ACC112 (cell line): ENCODE measurements around the gene INPP5E.
"Not testable (repeated sequence)": the region's sequence is repeated elsewhere in the genome, so short reads cannot be mapped to it uniquely, and the experiment has no call there.

Source experiments
- H2AFZ ChIP-seq: fragments of 200-600 bp; sonication (generic); one replicate; pipeline ENCODE4 v1.6.0; 2017; ENCODE audit warnings: antibody characterized with exemption, low read length; ENCODE audit not compliant: unreplicated experiment
- H3K27ac ChIP-seq: fragments of 200-600 bp; sonication (generic); 2 replicates; pipeline ENCODE4 v1.5.1; 2014; ENCODE audit warnings: low read depth, mild to moderate bottlenecking, antibody characterized with exemption, low read length, moderate library complexity
- H3K27me3 ChIP-seq: fragments of 200-600 bp; sonication (generic); 2 replicates; pipeline ENCODE4 v1.6.1; 2014; ENCODE audit warnings: mild to moderate bottlenecking, antibody characterized with exemption, low read length, moderate library complexity, mixed read lengths; ENCODE audit not compliant: insufficient read depth
- H3K36me3 ChIP-seq: fragments of 200-600 bp; sonication (generic); 2 replicates; pipeline ENCODE4 v1.6.1; 2016; ENCODE audit warnings: mild to moderate bottlenecking, antibody characterized with exemption, low read length, moderate library complexity, mixed read lengths; ENCODE audit not compliant: insufficient read depth
- H3K4me1 ChIP-seq: fragments of 200-600 bp; sonication (generic); one replicate; pipeline ENCODE4 v1.6.1; 2016; ENCODE audit warnings: low read length, mixed read lengths; ENCODE audit not compliant: insufficient read depth, unreplicated experiment, control insufficient read depth
- H3K4me3 ChIP-seq: fragments of 200-600 bp; sonication (generic); 2 replicates; pipeline ENCODE4 v1.5.1; 2014; ENCODE audit warnings: mild to moderate bottlenecking, low read depth, low read length
- H3K79me2 ChIP-seq: fragments of 200-600 bp; sonication (generic); one replicate; pipeline ENCODE4 v1.6.0; 2016; ENCODE audit warnings: low read length; ENCODE audit not compliant: control insufficient read depth, unreplicated experiment, insufficient read depth

Gene INPP5E

DNA sequence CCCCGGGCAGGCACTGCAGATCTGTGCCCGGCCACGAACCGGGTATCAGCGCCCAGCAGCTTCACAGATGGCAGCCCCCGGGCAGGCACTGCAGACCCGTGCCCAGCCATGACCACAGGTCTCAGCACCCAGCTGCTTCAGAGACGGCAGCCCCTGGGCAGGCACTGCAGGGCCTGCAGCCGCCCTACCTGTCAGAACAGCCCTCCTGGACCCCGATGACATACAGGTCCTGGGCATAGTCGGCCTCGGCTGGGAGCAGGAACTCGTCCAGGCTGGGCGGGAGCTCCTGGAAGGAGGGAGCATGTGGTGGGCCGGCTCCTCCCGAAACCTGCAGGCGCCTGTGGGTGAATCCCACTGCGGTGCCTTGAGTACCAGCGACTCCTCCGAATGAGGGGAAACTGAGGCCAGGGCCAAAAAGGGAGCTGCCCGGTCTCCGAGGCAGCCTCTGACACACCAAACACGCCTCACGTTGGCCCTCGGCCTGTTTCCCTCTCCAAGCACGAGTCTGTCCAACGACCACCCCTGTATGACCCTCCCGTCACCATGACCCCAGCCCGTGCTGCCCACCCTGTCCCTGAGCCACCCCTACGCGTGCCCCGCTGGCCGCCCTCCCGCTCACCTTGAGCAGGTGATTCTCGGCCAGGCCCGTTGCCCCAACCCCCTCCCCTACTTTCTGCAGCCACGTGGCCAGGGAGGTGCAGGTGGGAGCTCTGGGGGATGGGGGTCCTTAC, 5.6 kb downstream of the INPP5E start:
- Histone ChIP-seq H3K4me3 (no peak overlapping the region), H3K79me2 (peaks cover 40% of the 10 kb centered on the region), H3K27me3 (no peaks in the 10 kb centered on the region), H2AFZ (no peak overlapping the region), H3K4me1 (peaks cover 13% of the 10 kb centered on the region), H3K27ac (no peak overlapping the region), H3K36me3 (no peaks in the 10 kb centered on the region)

DNA sequence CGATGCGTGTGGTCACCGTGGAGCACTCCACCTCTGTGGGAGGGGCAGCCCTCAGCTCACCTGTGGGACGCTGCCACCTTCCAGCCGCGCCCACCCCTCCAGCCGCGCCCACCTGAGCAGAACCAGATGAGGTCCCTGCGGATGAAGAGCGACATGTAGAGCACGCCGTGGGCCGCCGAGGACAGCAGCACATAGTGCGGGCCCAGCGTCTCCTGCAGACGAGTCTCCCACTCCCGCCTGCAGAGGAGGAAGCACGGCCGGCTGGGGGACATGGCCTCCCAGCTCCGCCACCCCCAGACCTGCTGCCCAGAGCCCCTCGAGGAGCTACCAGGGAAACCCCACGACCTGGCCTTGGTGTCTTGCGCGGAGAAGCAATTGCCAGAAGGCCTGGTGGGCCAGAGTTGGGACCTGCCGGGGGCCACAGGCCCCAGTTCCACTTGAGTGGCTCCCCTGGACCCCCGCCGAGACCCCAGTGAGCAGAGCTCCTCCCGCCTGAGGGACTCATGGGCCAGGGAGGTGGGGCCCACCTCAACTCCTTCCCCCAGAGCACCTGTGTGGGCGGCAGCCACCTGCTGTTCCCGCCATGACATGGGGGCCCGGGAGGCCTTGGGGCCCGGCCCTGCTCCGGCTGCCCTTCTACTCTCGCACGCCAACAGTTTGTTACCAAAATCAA, 6.5 kb downstream of the INPP5E start:
- Histone ChIP-seq H3K27ac (no peak overlapping the region), H3K36me3 (no peaks in the 10 kb centered on the region), H3K4me3 (no peak overlapping the region), H2AFZ (no peak overlapping the region), H3K79me2 (peaks cover 32% of the 10 kb centered on the region), H3K4me1 (peaks cover 13% of the 10 kb centered on the region), H3K27me3 (no peaks in the 10 kb centered on the region)

GRCh38 chr9:136432591-136432990, 7.1 kb downstream of the INPP5E start:
- Histone ChIP-seq H3K27ac (no peak overlapping the region), H3K36me3 (no peaks in the 10 kb centered on the region), H3K27me3 (no peaks in the 10 kb centered on the region), H3K4me3 (no peak overlapping the region), H3K4me1 (peaks cover 10% of the 10 kb centered on the region), H2AFZ (no peak overlapping the region), H3K79me2 (peaks cover 26% of the 10 kb centered on the region)

GRCh38 chr9:136431782-136432350, 7.8 kb downstream of the INPP5E start:
- peaks cover 3% of the 10 kb centered on the region for H3K4me1 ChIP-seq
- no peaks in the 10 kb centered on the region for H3K36me3 ChIP-seq

GRCh38 chr9:136430588-136431234, 8.9 kb downstream of the INPP5E start:
- Histone ChIP-seq H3K27ac (no peak overlapping the region), H3K36me3 (no peaks in the 10 kb centered on the region), H3K4me1 (no peaks in the 10 kb centered on the region), H2AFZ (no peak overlapping the region), H3K27me3 (no peaks in the 10 kb centered on the region), H3K4me3 (no peak overlapping the region), H3K79me2 (peaks cover 9% of the 10 kb centered on the region)

More at GRCh38 chr9:136431782-136432350, 7.8 kb downstream of the INPP5E start:
- peaks cover 19% of the 10 kb centered on the region for H3K79me2 ChIP-seq
- H3K27ac ChIP-seq: no peak overlapping the region
- H2AFZ ChIP-seq: no peak overlapping the region
- no peak overlapping the region for H3K4me3 ChIP-seq
- no peaks in the 10 kb centered on the region for H3K27me3 ChIP-seq

DNA sequence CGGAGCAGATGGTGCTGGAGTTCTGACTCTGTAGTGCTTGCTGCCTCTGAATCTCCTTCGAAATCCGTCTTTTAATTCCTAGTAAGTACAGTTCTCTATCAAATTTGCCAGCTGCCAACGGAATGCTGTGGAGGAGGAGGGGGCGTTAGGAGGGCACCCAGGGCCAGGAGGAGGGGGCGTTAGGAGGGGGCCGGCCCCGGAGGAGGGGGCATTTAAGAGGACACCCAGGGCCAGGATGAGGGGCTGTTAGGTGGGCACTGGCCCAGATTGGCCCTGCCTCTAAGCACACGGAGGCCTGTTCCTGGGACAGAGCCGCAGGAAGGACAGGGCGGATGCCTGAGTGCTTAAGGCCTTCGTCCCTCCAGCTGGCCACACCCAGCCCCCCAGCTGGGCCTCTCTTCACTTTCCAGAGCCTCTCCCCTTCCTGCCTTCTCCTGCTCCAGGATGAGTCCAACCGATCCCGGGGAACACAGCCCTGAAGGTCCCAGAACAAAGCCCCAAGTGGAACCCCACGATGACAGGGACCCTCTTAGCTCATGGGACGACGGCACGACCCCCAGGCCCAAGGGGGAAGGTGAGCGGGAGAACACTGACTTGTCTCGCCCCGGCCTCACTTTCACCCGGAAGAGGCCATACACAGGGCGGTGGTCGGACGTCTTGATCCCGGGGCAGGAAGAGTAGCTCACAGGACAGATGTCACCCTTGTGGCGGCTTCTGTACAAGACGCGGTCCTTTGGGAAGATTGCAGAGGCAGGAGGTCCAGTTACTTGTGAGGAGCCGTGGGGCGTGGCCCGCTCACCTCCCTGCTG, 9.8 kb downstream of the INPP5E start:
- Histone ChIP-seq H3K27ac (no peak overlapping the region), H2AFZ (no peak overlapping the region), H3K79me2 (peaks cover 2% of the 10 kb centered on the region), H3K36me3 (no peaks in the 10 kb centered on the region), H3K27me3 (no peaks in the 10 kb centered on the region), H3K4me3 (no peak overlapping the region), H3K4me1 (no peaks in the 10 kb centered on the region)

GRCh38 chr9:136429075-136429628, 10.5 kb downstream of the INPP5E start:
- no peak overlapping the region for H3K4me3 ChIP-seq
- H2AFZ ChIP-seq: no peak overlapping the region
- H3K79me2 ChIP-seq: no peaks in the 10 kb centered on the region
- H3K27ac ChIP-seq: no peak overlapping the region
- H3K36me3 ChIP-seq: no peaks in the 10 kb centered on the region
- H3K27me3 ChIP-seq: no peaks in the 10 kb centered on the region
- no peaks in the 10 kb centered on the region for H3K4me1 ChIP-seq

- Histone ChIP-seq H3K27me3 (no peaks in the 10 kb centered on the region), H3K4me3 (no peak overlapping the region), H3K36me3 (peaks cover 8% of the 10 kb centered on the region; the same call in 1 of the 2 replicates), H3K27ac (no peak overlapping the region), H3K4me1 (no peaks in the 10 kb centered on the region), H2AFZ (no peak overlapping the region), H3K79me2 (no peaks in the 10 kb centered on the region)
Observed at GRCh38 chr9:136426787-136427186, 12.9 kb downstream of the INPP5E start.

- H3K4me1 ChIP-seq, H3K79me2 ChIP-seq, H2AFZ ChIP-seq, H3K27me3 ChIP-seq, H3K4me3 ChIP-seq, H3K27ac ChIP-seq, H3K36me3 ChIP-seq: not testable (repeated sequence)
Observed at GRCh38 chr9:136425367-136425766, 14.3 kb downstream of the INPP5E start.
